Measurements from ENCODE around the gene ARHGAP26.

The ARHGAP26 gene

DNA sequence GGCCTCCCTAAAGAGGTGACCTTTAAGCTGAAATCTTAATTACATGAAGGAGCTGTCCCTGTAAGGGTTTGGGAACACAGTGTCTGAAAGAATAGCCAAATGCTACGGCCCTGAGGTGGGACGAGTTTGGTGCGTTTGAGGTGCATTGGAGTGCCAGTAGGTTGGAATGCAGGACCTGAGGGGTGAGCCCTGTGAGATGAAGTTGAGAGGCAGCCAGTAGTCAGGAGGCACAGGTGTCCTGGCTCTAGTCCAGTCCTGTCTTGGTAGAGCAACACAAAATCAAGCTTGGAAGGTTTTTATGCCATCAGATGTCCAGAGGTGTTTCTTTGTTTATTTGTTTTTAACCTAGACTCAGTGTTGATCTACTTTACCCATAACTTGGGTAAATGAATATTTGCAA is 108.5 kb downstream of the ARHGAP26 start:
- H3K27ac ChIP-seq = no peak overlapping the region
- DNase-seq (ENCODE audit: low spot score) = no peak
- TF ChIP-seq, protein P1, sequence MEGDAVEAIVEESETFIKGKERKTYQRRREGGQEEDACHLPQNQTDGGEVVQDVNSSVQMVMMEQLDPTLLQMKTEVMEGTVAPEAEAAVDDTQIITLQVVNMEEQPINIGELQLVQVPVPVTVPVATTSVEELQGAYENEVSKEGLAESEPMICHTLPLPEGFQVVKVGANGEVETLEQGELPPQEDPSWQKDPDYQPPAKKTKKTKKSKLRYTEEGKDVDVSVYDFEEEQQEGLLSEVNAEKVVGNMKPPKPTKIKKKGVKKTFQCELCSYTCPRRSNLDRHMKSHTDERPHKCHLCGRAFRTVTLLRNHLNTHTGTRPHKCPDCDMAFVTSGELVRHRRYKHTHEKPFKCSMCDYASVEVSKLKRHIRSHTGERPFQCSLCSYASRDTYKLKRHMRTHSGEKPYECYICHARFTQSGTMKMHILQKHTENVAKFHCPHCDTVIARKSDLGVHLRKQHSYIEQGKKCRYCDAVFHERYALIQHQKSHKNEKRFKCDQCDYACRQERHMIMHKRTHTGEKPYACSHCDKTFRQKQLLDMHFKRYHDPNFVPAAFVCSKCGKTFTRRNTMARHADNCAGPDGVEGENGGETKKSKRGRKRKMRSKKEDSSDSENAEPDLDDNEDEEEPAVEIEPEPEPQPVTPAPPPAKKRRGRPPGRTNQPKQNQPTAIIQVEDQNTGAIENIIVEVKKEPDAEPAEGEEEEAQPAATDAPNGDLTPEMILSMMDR (IDR thresholded peaks at IDR 0.05) = no peak
- H3K4me3 ChIP-seq = no peak overlapping the region

DNA sequence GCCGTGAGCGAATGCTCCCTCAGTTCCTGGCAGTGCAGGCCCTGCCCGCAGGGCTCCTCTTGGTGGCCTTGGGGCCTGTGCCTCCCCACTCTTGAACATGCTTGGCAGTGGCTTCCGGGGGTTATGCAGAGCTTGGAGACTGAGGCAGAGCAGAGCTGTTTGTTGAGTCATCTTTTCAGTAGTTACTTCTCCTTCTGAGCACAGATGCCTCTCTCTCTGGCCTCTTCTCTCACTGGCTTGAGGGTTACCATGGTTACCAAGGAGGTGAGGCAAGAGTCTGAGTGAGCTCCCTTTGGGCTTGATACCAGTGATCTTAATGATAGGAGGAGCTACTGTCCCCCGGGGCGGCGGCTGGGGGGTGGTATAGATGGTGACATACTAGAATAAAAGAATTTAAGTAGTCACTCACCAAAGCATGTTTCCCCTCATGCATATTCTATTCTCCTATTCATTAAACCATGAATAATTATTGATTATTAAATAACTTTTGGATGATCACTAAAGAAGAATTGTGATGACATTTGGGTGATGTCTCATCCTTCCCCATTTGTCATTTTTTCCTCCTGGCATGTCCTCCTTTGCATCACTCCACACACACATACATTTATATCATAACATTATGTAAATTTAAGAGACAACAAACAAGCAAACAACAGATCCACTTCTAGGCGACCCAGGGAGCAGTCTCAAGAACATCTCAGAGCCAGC is 111.1 kb downstream of the ARHGAP26 start:
- Histone ChIP-seq H3K27ac (peak overlapping the region; percentile 9 to 76), H3K4me3 (no peak overlapping the region)
- peak; percentile 75 for DNase-seq (ENCODE audit: low spot score)
- TF ChIP-seq, protein P1 (IDR thresholded peaks at IDR 0.05) = no peak

DNA sequence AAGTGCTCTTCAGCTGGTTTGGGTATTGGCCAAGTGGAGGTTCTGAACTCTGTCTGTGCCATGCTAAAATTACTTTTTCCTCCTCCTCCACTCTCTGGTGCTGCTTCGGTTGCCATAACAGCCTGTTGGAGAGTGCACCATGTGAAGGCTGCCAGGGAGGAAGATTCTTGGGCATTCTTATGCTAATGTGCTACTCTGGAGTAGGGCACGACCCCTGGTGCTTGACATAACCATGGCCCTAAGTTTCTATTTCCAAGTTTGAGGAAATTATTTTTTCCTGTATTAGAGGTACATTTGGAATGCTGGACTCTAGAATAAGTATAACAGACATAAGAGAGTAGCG is 111.6 kb downstream of the ARHGAP26 start:
- peak overlapping the region in 1 of 2 donors; percentile 76 for H3K27ac ChIP-seq
- H3K4me3 ChIP-seq = no peak overlapping the region
- TF ChIP-seq, protein P1 (IDR thresholded peaks at IDR 0.05) = no peak
- peak; percentile 71 for DNase-seq (ENCODE audit: low spot score)

DNA sequence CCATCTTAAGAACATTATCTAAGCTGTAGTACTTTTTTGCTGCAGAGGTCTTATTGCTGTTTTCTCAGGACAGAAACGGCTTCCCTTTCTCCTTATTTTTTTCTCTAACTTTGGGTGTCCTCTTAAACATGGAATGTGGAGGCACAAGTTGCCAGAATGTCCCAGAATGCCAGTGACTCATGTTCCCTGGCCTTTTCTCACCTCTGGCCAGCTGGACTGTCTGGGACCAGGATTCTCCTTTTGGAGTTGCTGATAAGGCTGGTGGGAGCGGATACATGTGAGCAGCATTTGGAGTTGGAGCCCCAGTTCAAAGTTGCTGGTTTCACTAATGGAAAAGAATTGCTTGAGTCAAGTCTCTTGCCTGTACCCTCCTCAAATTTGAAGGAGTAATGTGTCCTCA is 112.8 kb downstream of the ARHGAP26 start:
- TF ChIP-seq, protein P1 (IDR thresholded peaks at IDR 0.05) = no peak
- H3K4me3 ChIP-seq = peak overlapping the region; percentile 0
- peak overlapping the region; percentile 48 to 76 for H3K27ac ChIP-seq
- peak; percentile 87 for DNase-seq (ENCODE audit: low spot score)

DNA sequence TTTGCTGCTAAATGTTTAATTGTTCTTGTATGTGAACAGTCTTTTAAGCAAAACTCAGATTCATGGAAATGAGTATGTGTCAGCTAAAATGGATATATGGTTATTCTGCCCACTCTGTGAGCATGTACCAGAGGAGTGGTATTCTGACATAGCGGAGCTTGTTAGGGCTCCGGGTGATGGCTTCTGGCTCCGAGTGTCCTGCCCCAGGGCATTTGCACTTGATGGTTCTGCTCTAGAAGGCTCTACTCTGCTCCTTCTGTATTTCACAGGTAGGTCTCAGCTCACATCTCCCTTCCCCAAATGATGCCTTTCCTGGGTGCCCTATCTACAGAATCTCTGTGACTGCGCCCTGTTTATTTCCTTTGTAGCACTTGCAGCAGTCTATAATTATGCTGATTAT is 113.3 kb downstream of the ARHGAP26 start:
- H3K4me3 ChIP-seq = peak overlapping the region; percentile 0
- peak; percentile 29 for DNase-seq (ENCODE audit: low spot score)
- peak overlapping the region; percentile 48 to 76 for H3K27ac ChIP-seq
- TF ChIP-seq, protein P1 (IDR thresholded peaks at IDR 0.05) = no peak

DNA sequence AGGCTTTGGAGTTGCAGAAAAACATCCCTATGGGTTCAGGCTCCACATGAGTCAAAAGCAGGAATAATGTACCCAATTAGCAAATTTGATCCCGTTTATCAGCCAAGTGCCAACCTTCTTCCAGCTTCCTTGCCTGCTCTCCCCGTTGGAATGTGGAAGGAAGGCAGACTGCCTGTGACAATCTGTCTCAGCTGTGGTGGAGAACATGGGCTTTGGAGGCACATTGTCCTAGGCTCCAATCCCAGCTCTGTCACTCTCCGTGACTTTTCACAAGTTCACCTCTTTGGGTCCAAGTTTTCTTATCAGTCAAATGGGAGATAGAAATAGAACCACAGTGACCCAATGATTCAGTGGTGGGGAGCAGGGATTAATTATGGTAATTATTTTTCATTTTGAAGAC is 113.9 kb downstream of the ARHGAP26 start:
- no peak for DNase-seq (ENCODE audit: low spot score)
- Histone ChIP-seq H3K27ac (peak overlapping the region in 1 of 2 donors; percentile 76), H3K4me3 (no peak overlapping the region)
- TF ChIP-seq, protein P1 (IDR thresholded peaks at IDR 0.05) = no peak

DNA sequence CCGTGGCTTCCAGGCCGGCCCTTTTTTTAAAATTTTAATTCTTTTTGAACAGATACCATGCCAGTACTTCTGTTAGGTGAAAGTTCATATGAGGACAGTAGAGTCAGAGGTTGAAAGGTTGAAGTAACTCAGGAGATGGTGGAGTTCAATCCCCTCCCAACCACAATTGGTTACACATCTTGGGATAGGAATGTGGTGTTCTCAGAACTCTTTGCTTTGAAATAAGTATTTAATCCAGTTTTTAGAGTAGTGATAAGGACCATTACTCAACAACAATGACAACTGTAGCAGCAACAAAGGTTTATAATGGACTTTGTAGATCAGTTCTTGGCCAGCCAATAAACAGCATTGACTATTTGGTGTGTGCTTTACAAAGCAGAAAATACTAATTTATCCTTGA is 116.0 kb downstream of the ARHGAP26 start:
- no peak overlapping the region for H3K4me3 ChIP-seq

More for the DNA sequence above, 116.0 kb downstream of the ARHGAP26 start:
- no peak overlapping the region for H3K27ac ChIP-seq
- no peak for DNase-seq (ENCODE audit: low spot score)
- TF ChIP-seq, protein P1 (IDR thresholded peaks at IDR 0.05) = no peak
